B cell (primary cell): ENCODE measurements around the gene GRM3. TPM values are rescaled to one million over a fixed set of nuclear protein-coding genes. Genes with fewer than 3 reads are reported as not detected.

Experiments
- ATAC-seq: fragments of 200-7000 bp; cut with Tn5 transposase; one replicate; pipeline ENCODE4 v1.10.0; 2021; ENCODE audit warnings: low read depth, mild to moderate bottlenecking, moderate number of reproducible peaks, moderate library complexity
- CTCF ChIA-PET: fragments of 350-600 bp; sonication (Branson Sonifier 250); formaldehyde crosslinking; loops from one replicate; lab custom pipeline; 2021; ENCODE audit warnings: antibody characterized with exemption, inconsistent platforms; lab: Charles Lee
- POLR2A ChIA-PET: fragments of 350-600 bp; sonication (Branson Sonifier 250); formaldehyde crosslinking; loops from one replicate; lab custom pipeline; 2021; ENCODE audit warnings: antibody characterized with exemption; lab: Charles Lee
- DNase-seq: peaks from one replicate; pipeline ENCODE4 v3.0.0; 2013
- H2AFZ ChIP-seq: 2 replicates; pipeline ENCODE4 v1.6.1; 2012; ENCODE audit warnings: mild to moderate bottlenecking, low read depth, low read length; ENCODE audit not compliant: insufficient read depth, poor library complexity, severe bottlenecking
- H3K27ac ChIP-seq, 2 donors: 1 replicate in 1 of 2; 2 replicates in 1 of 2; pipeline ENCODE4 v1.5.1; 2012 to 2013; ENCODE audit warnings: low read length in 2 of 2, mild to moderate bottlenecking in 2 of 2, moderate library complexity in 1 of 2
- H3K27me3 ChIP-seq, 4 experiments: fragments of 200-600 bp in 1 of 4; sonication (generic) in 1 of 4; replicated peaks in 1 of 4; 1 replicate in 2 of 4; 2 replicates in 2 of 4; pipeline versions ENCODE4 v1.6.1 to v1.7.0; 2013 to 2016; ENCODE audit warnings: low read length in 3 of 4, mild to moderate bottlenecking in 2 of 4, mixed read lengths in 1 of 4, moderate library complexity in 1 of 4; ENCODE audit not compliant: insufficient read depth in 4 of 4, control insufficient read depth in 3 of 4; ENCODE audit errors: control extremely low read depth in 1 of 4
- H3K36me3 ChIP-seq, 2 experiments: replicated peaks in 1 of 2; 1 replicate in 1 of 2; 2 replicates in 1 of 2; pipeline versions ENCODE4 v1.6.1 to v1.7.1; 2013; ENCODE audit warnings: low read length in 1 of 2; ENCODE audit not compliant: insufficient read depth in 2 of 2, control insufficient read depth in 1 of 2; ENCODE audit errors: control extremely low read depth in 1 of 2, extremely low read depth in 1 of 2
- H3K4me1 ChIP-seq, 2 donors: fragments of 200-600 bp in 1 of 2; sonication (generic) in 1 of 2; 1 replicate in 1 of 2; 2 replicates in 1 of 2; pipeline versions ENCODE4 v1.5.1 to v1.6.1; 2013 to 2017; ENCODE audit warnings: low read length in 2 of 2; ENCODE audit not compliant: control insufficient read depth in 2 of 2, insufficient read depth in 2 of 2
- H3K4me2 ChIP-seq: replicated peaks from 2 replicates; pipeline ENCODE3; 2012; ENCODE audit warnings: mild to moderate bottlenecking, low read depth, low read length; ENCODE audit not compliant: poor library complexity, severe bottlenecking
- H3K4me3 ChIP-seq, 5 experiments: fragments of 200-600 bp in 1 of 5; sonication (generic) in 1 of 5; 1 replicate in 3 of 5; 2 replicates in 2 of 5; pipeline versions ENCODE4 v1.5.1 to v1.7.0; 2011 to 2016; ENCODE audit warnings: low read length in 4 of 5, mild to moderate bottlenecking in 4 of 5, low read depth in 2 of 5, control low read depth in 1 of 5, moderate library complexity in 1 of 5; ENCODE audit not compliant: insufficient read depth in 1 of 5; ENCODE audit errors: control extremely low read depth in 1 of 5, extremely low read depth in 1 of 5
- H3K79me2 ChIP-seq: fragments of 200-600 bp; sonication (generic); one replicate; pipeline ENCODE4 v1.6.0; 2016; ENCODE audit warnings: low read length; ENCODE audit not compliant: control insufficient read depth, insufficient read depth
- H3K9ac ChIP-seq: fragments of 200-600 bp; sonication (generic); 2 replicates; pipeline ENCODE4 v1.6.1; 2017; ENCODE audit warnings: mild to moderate bottlenecking, low read length, moderate library complexity
- H3K9me3 ChIP-seq, 3 donors: one replicate each; pipeline versions ENCODE4 v1.6.1 to v1.7.1; 2013; ENCODE audit warnings: low read length in 2 of 3; ENCODE audit not compliant: control insufficient read depth in 2 of 3, insufficient read depth in 1 of 3; ENCODE audit errors: control extremely low read depth in 1 of 3
- H4K20me1 ChIP-seq: 2 replicates; pipeline ENCODE4 v1.6.0; 2012; ENCODE audit warnings: mild to moderate bottlenecking, low read length; ENCODE audit not compliant: insufficient read depth, control insufficient read depth, poor library complexity, severe bottlenecking
- H3K27ac Mint-ChIP-seq: one replicate; pipeline ENCODE4 v1.8.0; 2021; ENCODE audit warnings: mixed read lengths
- H3K27me3 Mint-ChIP-seq: one replicate; pipeline ENCODE4 v1.8.0; 2021; ENCODE audit warnings: mixed read lengths
- H3K4me1 Mint-ChIP-seq: one replicate; pipeline ENCODE4 v1.8.0; 2021; ENCODE audit warnings: mixed read lengths
- H3K4me3 Mint-ChIP-seq: one replicate; pipeline ENCODE4 v1.8.0; 2021; ENCODE audit warnings: mixed read lengths
- H3K9me3 Mint-ChIP-seq: one replicate; pipeline ENCODE4 v1.8.0; 2022; ENCODE audit warnings: mixed read lengths; ENCODE audit not compliant: insufficient read depth
- EZH2 ChIP-seq: IDR thresholded peaks from 2 replicates; pipeline ENCODE4 v1.6.1; 2012; ENCODE audit warnings: borderline replicate concordance, low read depth, mild to moderate bottlenecking, moderate library complexity, low read length; ENCODE audit not compliant: insufficient read depth, poor library complexity, severe bottlenecking
- WGBS: methylation state at CpG from one replicate; pipeline ENCODE4 v1.1.5; 2013; ENCODE audit warnings: missing lambda C conversion rate; ENCODE audit not compliant: insufficient coverage; 5-methylcytosine and 5-hydroxymethylcytosine counted together
- intact Hi-C: fragments of 100-400 bp; cut with micrococcal nuclease; formaldehyde crosslinking; loops from one replicate; pipeline ENCODE4 v1.10.0; 2022
- polyA plus RNA-seq: library from polyadenylated mRNA; depleted of rRNA; stranded (reverse); fragments of >200 nt; gene quantifications from 2 replicates; pipeline ENCODE4 v1.2.3, GENCODE V29; 2012
- total RNA-seq, 2 donors: library from RNA; stranded (reverse); fragments of 120-200 nt in 1 of 2; gene quantifications; 1 replicate in 1 of 2; 2 replicates in 1 of 2; pipeline versions ENCODE4 v1.2.3 to v1.2.4, GENCODE V29; 2013 to 2022
- TF ChIP-seq, protein P1 (sequence below): fragments of 200-600 bp; IDR thresholded peaks from one replicate; pipeline ENCODE4 v1.8.0; 2022; ENCODE audit warnings: antibody characterized with exemption, mild to moderate bottlenecking

Gene GRM3
- total and polyA plus RNA-seq, 2 donors (not counting 1 experiment from before 2014, with no cell fraction given) = not detected

DNA sequence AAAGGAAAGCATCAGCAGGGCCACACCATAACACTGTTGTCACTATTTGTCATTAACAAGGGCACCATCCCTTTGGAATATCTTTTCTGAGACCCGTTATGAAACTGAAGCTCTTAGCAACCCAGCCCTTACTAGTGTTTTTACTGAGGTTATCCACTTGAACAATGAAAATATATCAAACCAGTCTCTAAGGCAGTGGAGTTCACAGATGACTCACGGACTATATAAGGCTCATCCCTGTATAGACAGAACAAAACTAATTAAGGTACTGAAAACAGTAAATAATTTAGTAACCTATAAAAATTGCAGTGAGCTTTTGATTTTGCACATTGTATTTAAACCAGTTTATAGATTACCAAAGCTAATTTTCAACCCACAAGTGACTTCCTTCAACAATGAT lies 219.7 kb downstream of the GRM3 start:
- Histone ChIP-seq H3K4me1 (no peaks in the 10 kb centered on the region), H3K36me3 (no peaks in the 10 kb centered on the region), H2AFZ (no peak overlapping the region), H3K27me3 (no peaks in the 10 kb centered on the region), H3K27ac (no peak overlapping the region), H4K20me1 (no peaks in the 10 kb centered on the region), H3K79me2 (no peaks in the 10 kb centered on the region), H3K4me2 (no peak overlapping the region), H3K9me3 (no peaks in the 10 kb centered on the region), H3K9ac (no peak overlapping the region), H3K4me3 (no peak overlapping the region)
- intact Hi-C loops = no loop called here
- DNase-seq = no peak
- Mint-ChIP-seq H3K4me3 (no peak overlapping the region), H3K27ac (no peak overlapping the region), H3K4me1 (no peaks in the 10 kb centered on the region), H3K9me3 (no peaks in the 10 kb centered on the region), H3K27me3 (no peaks in the 10 kb centered on the region)
- CTCF ChIA-PET = no interaction called here
- 100% methylated on average over 1 of the region's 2 CpGs for WGBS
- TF ChIP-seq, protein P1, sequence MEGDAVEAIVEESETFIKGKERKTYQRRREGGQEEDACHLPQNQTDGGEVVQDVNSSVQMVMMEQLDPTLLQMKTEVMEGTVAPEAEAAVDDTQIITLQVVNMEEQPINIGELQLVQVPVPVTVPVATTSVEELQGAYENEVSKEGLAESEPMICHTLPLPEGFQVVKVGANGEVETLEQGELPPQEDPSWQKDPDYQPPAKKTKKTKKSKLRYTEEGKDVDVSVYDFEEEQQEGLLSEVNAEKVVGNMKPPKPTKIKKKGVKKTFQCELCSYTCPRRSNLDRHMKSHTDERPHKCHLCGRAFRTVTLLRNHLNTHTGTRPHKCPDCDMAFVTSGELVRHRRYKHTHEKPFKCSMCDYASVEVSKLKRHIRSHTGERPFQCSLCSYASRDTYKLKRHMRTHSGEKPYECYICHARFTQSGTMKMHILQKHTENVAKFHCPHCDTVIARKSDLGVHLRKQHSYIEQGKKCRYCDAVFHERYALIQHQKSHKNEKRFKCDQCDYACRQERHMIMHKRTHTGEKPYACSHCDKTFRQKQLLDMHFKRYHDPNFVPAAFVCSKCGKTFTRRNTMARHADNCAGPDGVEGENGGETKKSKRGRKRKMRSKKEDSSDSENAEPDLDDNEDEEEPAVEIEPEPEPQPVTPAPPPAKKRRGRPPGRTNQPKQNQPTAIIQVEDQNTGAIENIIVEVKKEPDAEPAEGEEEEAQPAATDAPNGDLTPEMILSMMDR = no peak
- no peak for TF ChIP-seq EZH2
- ATAC-seq = no peak
- POLR2A ChIA-PET = no interaction called here

- Histone ChIP-seq H2AFZ (no peak overlapping the region), H4K20me1 (no peaks in the 10 kb centered on the region), H3K4me2 (no peak overlapping the region), H3K4me1 (no peaks in the 10 kb centered on the region), H3K36me3 (no peaks in the 10 kb centered on the region), H3K27ac (no peak overlapping the region), H3K79me2 (no peaks in the 10 kb centered on the region), H3K9ac (no peak overlapping the region), H3K9me3 (no peaks in the 10 kb centered on the region), H3K4me3 (no peak overlapping the region), H3K27me3 (no peaks in the 10 kb centered on the region)
- WGBS = 93% methylated on average over 3 of the region's 5 CpGs
- H3K9me3 Mint-ChIP-seq = no peaks in the 10 kb centered on the region
- DNase-seq (no peak), ATAC-seq (no peak)
- POLR2A ChIA-PET = no interaction called here
- TF ChIP-seq EZH2 = no peak
- TF ChIP-seq, protein P1 = no peak
- no peak overlapping the region for H3K27ac Mint-ChIP-seq
- CTCF ChIA-PET = no interaction called here
- H3K27me3 Mint-ChIP-seq = no peaks in the 10 kb centered on the region
- no peaks in the 10 kb centered on the region for H3K4me1 Mint-ChIP-seq
- no peak overlapping the region for H3K4me3 Mint-ChIP-seq
- intact Hi-C loops = no loop called here
Observed at GRCh38 chr7:86867163-86867762, 223.6 kb downstream of the GRM3 start.
